Measurements from ENCODE around the gene DEPP1.

The DEPP1 gene

DNA sequence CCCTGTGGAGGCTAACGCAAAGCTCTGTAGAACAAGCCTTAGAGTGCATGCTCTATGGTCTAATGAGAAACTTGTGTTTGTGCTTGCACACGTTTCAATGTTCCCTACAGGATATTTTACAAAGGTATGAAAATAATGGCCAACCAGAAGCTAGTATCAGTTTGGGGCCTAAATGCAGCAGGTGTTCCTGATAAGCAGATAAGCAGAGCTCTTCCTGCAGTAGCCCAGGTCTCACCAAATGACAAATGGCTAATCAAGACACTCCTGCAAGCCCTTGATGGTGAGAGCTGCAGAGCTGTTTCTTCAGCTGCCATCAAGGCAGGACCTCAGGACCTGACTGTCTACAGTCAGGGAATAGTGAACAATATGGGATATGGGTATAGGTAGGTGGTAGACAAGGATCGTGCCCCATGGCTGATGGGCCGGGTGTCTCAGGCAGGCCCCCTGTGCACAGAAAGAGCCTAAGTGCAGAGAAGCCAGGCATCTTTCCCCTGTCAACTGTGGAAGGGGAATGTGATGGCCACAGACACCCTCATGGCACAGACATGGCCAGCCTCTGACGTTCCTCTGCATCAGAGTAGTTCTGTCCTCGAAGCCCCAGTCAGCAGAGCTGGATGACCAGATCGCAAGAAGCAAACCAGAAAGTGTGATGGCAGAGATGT is 42.2 kb downstream of the DEPP1 start:
- no peak for TF ChIP-seq POLR2A (IDR thresholded peaks at IDR 0.05; ENCODE audit: low read depth, low read length)
- FAIRE-seq (no peak), DNase-seq (ENCODE audit: insufficient read length, low spot score) (no peak)

DNA sequence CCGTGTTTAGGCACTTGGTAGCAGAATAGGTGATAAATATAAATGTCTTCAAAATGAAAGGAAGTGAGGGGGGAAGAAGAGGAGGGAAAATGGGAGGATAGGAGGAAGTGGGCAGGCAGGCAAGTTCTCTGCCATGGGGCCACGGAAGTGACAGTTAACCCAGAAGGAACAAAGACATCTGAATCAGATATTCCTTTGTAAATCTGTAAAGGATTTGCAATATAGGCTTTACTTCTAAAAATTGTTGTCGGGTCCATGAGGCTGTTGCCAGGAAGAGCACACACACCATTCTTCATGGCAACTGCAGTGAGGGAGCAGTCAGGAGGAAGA is 42.7 kb downstream of the DEPP1 start:
- no peak for TF ChIP-seq POLR2A (IDR thresholded peaks at IDR 0.05; ENCODE audit: low read depth, low read length)
- DNase-seq (ENCODE audit: insufficient read length, low spot score) = no peak
- FAIRE-seq = no peak

DNA sequence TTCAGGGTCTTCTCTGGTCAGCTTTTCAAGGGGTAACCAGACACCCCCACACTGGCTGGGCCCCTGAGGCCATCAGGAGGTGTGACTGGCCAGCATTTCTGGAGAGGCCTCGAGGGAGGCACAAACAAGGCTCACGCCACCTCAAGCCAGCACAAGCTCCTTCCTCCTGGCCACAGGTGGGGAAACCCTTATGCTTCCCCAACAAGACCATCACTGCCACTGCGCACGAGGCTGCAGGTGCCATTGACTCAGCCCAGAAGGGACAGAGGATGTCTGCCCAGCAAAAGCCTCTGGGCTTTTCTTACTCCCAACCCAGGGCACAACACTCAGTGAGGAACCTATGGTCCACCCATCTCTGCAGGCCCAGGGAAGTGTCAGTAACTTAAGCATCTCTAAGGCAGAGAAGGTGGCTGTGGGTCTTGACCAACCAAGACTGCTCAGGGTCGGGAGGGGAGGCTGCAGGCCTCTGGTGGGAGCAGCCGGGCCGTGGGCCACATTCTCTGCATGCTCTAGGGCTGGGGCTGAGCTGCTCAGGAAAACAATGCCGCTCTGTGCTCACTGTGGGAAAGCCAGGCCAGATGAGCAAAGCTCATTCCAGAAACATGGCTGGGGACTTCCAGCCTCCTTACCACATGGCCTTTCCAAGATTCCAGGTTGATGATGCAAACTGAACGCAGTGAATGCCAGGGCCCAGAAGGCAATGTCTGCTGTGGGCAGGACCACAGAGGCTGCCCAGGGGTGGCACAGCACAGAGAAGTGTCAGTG is 43.2 kb downstream of the DEPP1 start:
- no peak for FAIRE-seq
- DNase-seq (ENCODE audit: insufficient read length, low spot score) = no peak
- TF ChIP-seq POLR2A (IDR thresholded peaks at IDR 0.05; ENCODE audit: low read depth, low read length) = no peak

DNA sequence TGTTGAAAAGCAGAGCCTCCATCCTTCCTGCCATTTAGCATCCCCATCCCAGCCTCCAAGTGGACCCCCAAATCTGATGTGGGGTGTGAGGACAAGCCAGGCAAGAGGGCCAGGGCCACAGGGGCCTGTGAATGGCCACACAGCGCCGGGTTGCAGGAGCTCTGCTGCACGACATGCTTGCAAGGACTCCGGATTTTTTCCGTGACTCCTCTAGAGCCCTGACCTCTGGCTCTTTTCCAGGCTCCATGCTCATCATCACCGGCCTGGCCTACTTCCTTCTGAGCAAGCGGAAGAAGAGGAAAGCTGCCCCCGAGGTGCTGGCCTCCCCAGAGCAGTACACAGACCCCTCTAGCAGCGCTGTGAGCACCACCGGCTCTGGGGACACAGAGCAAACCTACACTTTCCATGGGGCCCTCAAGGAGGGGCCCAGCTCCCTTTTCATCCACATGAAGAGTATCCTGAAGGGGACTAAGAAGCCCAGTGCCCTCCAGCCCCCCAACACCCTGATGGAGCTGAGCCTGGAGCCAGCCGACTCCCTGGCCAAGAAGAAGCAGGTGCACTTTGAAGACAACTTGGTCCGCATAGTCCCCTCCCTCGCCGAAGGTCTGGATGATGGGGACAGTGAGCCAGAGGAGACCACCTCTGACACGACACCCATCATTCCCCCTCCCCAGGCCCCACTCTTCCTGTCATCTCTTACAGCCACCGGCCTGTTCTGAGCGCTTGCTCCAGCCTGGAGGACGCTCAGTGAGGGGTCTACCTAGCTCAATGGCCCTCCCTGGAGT is 44.0 kb downstream of the DEPP1 start:
- TF ChIP-seq POLR2A (IDR thresholded peaks at IDR 0.05; ENCODE audit: low read depth, low read length) = no peak
- DNase-seq (ENCODE audit: insufficient read length, low spot score) (no peak), FAIRE-seq (no peak)

DNA sequence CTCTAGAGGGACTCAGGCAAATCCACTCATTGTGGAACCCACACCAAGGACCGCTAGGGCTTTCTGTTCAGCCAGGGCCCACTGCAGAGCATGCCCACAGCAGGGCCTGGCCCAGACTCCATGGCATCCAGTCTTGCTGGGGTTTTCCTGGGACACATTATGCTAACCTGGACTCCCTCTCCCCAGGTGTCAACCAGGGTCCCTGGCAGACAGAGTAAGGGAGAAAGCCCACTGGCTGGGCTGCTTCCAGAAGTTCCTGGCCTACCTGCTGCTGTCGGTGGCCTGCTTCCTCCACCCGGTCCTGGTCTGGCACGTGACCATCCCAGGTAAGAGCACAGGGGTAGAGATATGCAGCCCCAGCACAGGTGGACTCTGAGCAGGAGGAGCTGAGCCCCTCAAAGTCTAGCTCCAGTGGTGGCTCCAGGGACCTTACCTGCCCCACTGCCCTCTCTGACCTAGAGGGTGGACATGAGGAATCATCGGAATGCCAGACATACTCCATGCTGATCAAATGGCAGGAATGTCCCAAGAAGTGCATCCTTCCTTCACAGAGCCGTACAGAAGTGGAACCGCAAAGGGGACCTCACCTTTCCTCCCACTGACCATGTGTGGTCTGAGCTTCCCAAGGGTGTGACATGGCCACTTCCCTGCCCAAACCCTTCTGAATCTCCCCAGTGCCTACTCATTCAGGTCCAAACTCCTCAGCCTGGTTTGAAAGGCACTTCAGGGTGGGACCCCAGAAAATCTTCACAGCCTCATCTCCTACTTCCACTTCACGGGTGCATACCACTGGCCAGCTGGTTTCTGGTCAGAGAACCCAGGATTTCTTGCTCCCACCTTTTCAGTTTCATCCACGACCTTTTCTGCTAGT is 44.9 kb downstream of the DEPP1 start:
- FAIRE-seq = no peak
- no peak for TF ChIP-seq POLR2A (IDR thresholded peaks at IDR 0.05; ENCODE audit: low read depth, low read length)

DNA sequence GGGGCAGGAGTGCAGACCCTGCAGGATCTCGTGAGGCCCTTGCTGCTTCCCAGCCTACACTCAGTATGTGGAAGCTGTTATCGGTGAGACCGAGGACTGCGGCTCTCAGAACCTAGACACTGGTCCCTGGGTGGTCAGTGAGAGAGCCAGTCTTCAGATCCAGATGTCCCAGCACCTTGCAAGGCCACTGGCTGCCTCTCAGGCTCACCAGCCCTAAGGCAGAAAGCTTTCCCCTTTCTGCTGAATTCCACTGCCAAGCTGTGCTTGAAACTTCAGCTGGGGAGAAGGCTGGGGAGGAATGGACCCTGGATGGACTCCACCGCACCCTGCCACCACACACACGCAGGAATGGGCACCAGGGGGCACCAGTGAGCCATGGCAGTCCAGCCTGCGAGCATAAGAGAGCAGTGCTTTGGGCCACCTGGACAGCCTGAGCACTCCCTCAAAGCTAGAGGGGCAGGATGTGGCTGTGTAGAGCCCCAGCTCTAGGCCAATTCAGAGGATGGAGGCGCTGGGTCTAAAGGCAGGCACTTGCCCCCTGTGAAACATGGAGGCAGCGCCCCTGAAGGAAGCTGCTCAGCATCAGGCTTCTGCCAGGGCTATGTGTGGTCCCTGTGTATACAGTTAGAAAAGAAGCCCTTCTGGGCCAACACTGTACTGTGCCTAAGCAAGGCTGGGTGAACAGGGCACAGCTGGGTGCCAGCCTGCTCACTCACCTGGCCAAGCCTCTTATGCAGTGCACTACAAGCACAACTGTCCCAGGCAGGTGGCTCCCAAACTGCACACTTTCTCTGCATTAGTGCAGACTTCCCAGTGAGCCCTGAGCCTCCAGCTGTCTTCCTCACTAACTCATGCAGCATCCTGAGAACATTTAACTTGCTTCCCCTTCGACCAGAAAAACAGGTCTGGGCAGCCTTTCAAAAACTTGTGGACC is 45.8 kb downstream of the DEPP1 start:
- FAIRE-seq = no peak
- peak; percentile 74 for DNase-seq (ENCODE audit: insufficient read length, low spot score)
- TF ChIP-seq POLR2A (IDR thresholded peaks at IDR 0.05; ENCODE audit: low read depth, low read length) = no peak

More for the DNA sequence above, 44.9 kb downstream of the DEPP1 start:
- no peak for DNase-seq (ENCODE audit: insufficient read length, low spot score)

DNA sequence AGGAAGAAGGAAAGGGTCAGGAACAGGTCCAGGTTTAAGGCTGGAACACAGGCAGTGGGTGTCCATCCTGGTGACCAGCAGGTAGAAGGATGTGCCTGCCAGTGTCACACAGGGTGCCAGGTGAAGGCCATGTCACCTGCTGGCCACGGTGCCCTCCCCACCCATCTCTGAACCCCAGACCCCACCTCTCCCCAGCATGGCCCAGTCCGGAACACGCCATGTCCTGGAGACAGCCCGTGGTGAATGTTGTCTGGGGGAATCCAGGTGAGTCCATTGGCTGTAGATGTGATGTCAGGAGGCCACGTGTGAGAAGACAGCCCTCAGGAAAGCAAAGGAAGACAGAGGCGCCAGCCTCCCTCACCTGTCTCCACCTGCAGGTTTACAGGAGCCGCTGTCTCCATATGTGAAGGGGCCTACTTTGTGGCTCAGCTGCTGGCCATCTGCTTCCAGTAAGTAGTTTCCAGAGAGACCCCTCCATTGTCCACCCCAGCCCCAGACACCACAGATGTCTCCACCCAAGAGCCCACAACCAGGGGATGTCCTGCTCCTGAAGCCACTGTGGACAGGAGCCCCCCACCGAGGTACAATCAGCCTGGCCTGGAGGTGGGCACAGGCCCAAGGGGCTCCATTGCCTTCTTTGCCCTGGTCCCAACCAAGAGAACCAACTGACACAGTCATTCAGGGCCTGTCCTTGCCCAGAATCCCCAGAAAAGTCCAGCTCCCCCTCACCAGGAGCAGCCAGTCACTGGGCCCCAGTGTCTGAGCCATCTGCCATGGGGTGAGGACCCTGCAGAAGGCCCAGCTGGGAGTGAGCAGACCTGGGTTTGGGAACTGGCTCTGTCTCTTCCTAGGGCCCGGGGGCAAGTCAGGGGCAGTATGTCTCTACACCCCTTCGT is 46.7 kb downstream of the DEPP1 start:
- no peak for DNase-seq (ENCODE audit: insufficient read length, low spot score)
- FAIRE-seq = no peak
- no peak for TF ChIP-seq POLR2A (IDR thresholded peaks at IDR 0.05; ENCODE audit: low read depth, low read length)

DNA sequence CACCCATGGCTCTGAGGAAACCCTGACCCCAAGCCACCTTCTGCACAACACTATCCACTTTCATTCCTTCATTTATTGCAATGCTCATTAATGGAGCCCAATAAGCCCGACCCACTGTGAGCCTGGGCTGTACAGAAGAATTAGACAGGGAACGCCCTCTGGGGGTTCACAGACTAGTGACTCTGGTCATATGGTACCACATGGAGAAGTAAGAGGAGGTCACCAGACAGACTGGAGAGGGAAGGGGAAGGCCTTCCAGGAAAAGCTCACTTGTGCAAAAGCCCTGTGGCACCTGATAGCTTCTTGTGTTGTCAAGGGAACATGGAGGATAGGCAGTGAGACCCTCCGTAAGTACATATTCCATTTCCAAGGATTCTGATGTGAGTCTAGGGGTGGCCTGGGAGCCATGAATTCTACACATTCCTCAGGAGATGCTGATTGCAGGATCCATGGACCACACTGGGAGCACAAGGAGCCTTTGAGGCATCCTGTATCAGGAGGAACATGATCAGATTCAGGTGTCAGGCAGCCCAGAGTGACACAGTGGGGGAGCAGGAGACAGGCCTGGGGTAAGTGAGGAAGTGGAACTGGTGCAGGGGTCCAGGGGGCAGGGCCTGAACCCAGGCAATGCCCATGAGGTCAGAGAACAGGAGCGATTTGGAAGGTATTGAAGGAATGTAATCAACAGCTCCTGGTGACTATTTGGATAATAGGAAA is 47.5 kb downstream of the DEPP1 start:
- no peak for TF ChIP-seq POLR2A (IDR thresholded peaks at IDR 0.05; ENCODE audit: low read depth, low read length)
- DNase-seq (ENCODE audit: insufficient read length, low spot score) (no peak), FAIRE-seq (no peak)

DNA sequence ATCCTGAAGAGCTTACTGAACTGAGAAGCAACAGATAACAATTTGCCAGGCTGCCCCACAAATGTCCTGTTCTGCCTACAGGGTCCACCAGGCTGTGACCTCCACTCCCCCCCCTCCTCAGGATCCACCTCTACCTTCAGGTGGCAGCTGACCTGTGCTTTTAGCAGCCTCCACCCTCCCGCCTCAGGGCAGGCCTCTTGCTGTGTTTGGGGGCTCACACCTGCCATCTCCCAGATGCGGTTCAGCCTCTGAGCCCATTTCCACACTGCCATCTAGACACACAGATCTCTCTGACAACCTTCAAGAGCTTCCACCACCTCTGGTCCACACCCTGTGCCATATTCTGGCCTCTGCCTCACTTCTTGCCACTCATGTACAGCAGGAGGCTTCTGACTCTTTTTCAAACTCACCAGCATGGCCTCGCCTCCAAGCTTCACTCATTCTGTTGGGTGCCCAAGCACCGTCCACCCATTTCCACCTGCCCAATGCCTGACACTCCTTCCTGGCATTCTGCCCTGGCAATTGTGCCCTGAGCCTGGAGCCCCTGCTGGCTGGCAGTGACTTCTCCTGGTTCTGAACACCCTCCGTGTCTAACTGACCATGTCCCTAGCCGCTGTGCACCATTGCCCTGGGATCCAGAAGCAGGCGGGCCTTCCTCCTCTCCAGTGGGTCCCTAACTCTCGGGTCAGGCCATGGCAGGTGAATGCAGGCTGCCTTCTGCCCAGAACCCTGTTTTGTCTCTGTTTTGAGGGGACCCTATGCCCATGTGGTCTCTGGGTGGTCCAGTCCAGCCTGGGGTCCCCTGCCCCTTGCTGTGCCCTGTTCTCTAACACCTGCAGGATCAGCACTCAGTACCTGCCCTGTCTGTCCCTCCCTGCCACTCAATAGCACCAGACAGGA is 49.0 kb downstream of the DEPP1 start:
- no peak for FAIRE-seq
- TF ChIP-seq POLR2A (IDR thresholded peaks at IDR 0.05; ENCODE audit: low read depth, low read length) = no peak
- DNase-seq (ENCODE audit: insufficient read length, low spot score) = no peak

DNA sequence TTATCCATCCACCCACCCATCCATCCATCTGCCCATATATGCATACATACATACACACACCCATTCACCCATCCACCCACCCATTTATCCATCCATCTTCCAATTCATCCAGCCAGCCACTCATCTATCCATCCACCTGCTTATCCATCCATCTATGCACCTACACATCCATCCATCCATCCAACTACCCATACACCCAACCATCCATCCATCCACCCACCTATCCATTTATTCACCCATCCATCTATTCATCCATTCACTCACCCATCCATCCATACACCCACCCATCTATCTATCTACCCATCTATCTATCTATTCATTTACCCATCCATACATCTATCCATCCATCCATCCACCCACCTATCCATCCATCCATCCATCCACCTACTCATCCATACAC is 50.1 kb downstream of the DEPP1 start:
- DNase-seq (ENCODE audit: insufficient read length, low spot score) = no peak
- FAIRE-seq = no peak
- TF ChIP-seq POLR2A (IDR thresholded peaks at IDR 0.05; ENCODE audit: low read depth, low read length) = no peak

Data from H54 (cell line).